Erythroblast (primary cell): ENCODE data around the gene COL5A1.

Source experiments
- GATA1 ChIP-seq: IDR thresholded peaks from 2 replicates; pipeline ENCODE4 v1.6.1; 2011; ENCODE audit warnings: low read depth, mild to moderate bottlenecking, control low read depth, low read length, moderate library complexity
- POLR2A ChIP-seq: IDR thresholded peaks from 2 replicates; pipeline ENCODE4 v1.6.1; 2011; ENCODE audit warnings: mild to moderate bottlenecking, low read length

- TF ChIP-seq POLR2A: no peak
- no peak for TF ChIP-seq GATA1
These were observed 29.9 kb downstream of the COL5A1 start for GRCh38 chr9:134671341-134672113.
